ENCODE measurements around the gene SBF2. TPM values are rescaled to one million over a fixed set of nuclear protein-coding genes. Genes with fewer than 3 reads are reported as not detected.

The SBF2 gene
- total and polyA plus RNA-seq, 9 of the 15 experiments (the other 6 are each of a cell fraction or from before 2014, with no cell fraction given), result 0.80 to 9.5 (median 5.0) TPM

DNA sequence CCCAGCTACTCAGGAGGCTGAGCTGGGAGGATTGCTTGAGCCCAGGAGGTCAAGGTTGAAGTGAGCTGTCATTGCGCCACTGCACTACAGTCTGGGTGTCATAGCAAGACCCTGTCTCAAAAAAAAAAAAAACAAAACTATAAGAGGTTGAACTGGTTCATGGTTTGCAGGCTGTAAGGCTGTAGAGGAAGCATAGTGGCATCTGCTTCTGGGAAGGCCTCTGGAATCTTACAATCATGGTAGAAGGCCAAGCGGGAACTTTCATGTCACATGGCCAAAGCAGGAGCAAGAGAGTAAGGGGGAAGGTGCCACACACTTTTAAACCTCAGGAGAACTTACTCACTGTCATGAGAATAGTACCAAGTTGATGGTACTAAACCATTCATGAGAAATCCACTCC, 520.5 kb downstream of the SBF2 start:
- H3K9me1 ChIP-seq (ENCODE audit: control insufficient read depth, insufficient read depth, low read length), result no peaks in the 10 kb centered on the region
- H3K27me3 ChIP-seq (ENCODE audit: control insufficient read depth in 2 of 2, insufficient read depth in 2 of 2, low read length in 2 of 2), result peaks cover 0 to 6% of the 10 kb centered on the region in 2 experiments; a peak in 2 of 5 replicates
- ChIA-PET CTCF (ENCODE audit: low intra/inter-chr PET ratio) (no interaction called here), POLR2A (no interaction called here)
- no peak overlapping the region for H3K4me2 ChIP-seq (ENCODE audit: insufficient read depth, low read length)
- no peak overlapping the region for H3K4me3 ChIP-seq
- no peaks in the 10 kb centered on the region for H3K9me3 ChIP-seq (replicated peaks; ENCODE audit: control insufficient read depth, insufficient read depth, low read depth, low read length)
- H3K4me1 ChIP-seq (replicated peaks in 1 of 2; ENCODE audit: control insufficient read depth in 2 of 2, insufficient read depth in 2 of 2, low read length in 2 of 2), result no peaks in the 10 kb centered on the region
- DNase-seq (ENCODE audit: extremely low read depth in 1 of 4, low spot score in 3 of 4), result no peak
- no peak for ATAC-seq
- no peaks in the 10 kb centered on the region for H3K36me3 ChIP-seq (ENCODE audit: control insufficient read depth, insufficient read depth, low read length)
- intact Hi-C loops (cut with micrococcal nuclease) (no loop called here), in situ Hi-C loops (cut with MboI) (no loop called here)
- no peak overlapping the region for H2AFZ ChIP-seq (ENCODE audit: low read depth, low read length)
- H4K20me1 ChIP-seq (replicated peaks; ENCODE audit: control insufficient read depth, insufficient read depth, low read length), result no peaks in the 10 kb centered on the region; the same call in 1 of the 2 replicates
- no peaks in the 10 kb centered on the region for H3K79me2 ChIP-seq (ENCODE audit: control insufficient read depth, insufficient read depth, low read length)
- FAIRE-seq, result no peak
- 41% methylated on average over 2 of the region's 2 CpGs for WGBS (ENCODE audit: insufficient coverage, low coverage, missing lambda C conversion rate)
- H3K27ac ChIP-seq (ENCODE audit: extremely low read depth, low read depth, low read length), result no peak overlapping the region
- no peak overlapping the region for H3K9ac ChIP-seq (ENCODE audit: insufficient read depth in 1 of 2, low read depth in 2 of 2, low read length in 2 of 2)
- BruUV-seq (replicated peaks), result no TSS peak
- TF ChIP-seq YY1 (IDR thresholded peaks at IDR 0.05; ENCODE audit: borderline replicate concordance in 1 of 3, control insufficient read depth in 1 of 3, extremely low read depth in 1 of 3, insufficient read depth in 3 of 3, insufficient read length in 1 of 3, insufficient replicate concordance in 2 of 3, low read depth in 1 of 3, low read length in 2 of 3), result no peak
- no peak for TF ChIP-seq ATF7 (IDR thresholded peaks at IDR 0.05)
- TF ChIP-seq, protein P1, sequence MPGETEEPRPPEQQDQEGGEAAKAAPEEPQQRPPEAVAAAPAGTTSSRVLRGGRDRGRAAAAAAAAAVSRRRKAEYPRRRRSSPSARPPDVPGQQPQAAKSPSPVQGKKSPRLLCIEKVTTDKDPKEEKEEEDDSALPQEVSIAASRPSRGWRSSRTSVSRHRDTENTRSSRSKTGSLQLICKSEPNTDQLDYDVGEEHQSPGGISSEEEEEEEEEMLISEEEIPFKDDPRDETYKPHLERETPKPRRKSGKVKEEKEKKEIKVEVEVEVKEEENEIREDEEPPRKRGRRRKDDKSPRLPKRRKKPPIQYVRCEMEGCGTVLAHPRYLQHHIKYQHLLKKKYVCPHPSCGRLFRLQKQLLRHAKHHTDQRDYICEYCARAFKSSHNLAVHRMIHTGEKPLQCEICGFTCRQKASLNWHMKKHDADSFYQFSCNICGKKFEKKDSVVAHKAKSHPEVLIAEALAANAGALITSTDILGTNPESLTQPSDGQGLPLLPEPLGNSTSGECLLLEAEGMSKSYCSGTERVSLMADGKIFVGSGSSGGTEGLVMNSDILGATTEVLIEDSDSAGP (CRISPR knock-in tag; IDR thresholded peaks at IDR 0.05), result no peak
- TF ChIP-seq EP300 (IDR thresholded peaks at IDR 0.05; ENCODE audit: low read length), result no peak
- no peak for TF ChIP-seq CBFA2T3 (IDR thresholded peaks at IDR 0.05)
- TF ChIP-seq CC2D1A (IDR thresholded peaks at IDR 0.05), result no peak
- no peak for TF ChIP-seq ZNF165 (CRISPR knock-in tag; IDR thresholded peaks at IDR 0.05; ENCODE audit: borderline replicate concordance)
- TF ChIP-seq NCOA2 (IDR thresholded peaks at IDR 0.05; ENCODE audit: partially characterized antibody in 2 of 2), result no peak
- TF ChIP-seq TAF1 (IDR thresholded peaks at IDR 0.05; ENCODE audit: control insufficient read depth, extremely low read depth, insufficient read depth, low read length, severe bottlenecking), result no peak
- no peak for TF ChIP-seq ZNF76 (CRISPR knock-in tag; IDR thresholded peaks at IDR 0.05; ENCODE audit: borderline replicate concordance)
- TF ChIP-seq DDX20 (tag; IDR thresholded peaks at IDR 0.05; ENCODE audit: low read depth), result no peak
- TF ChIP-seq HEY1 (CRISPR knock-in tag; IDR thresholded peaks at IDR 0.05; ENCODE audit: borderline replicate concordance), result no peak
- TF ChIP-seq BRD4 (IDR thresholded peaks at IDR 0.05), result no peak
- TF ChIP-seq, protein P2, sequence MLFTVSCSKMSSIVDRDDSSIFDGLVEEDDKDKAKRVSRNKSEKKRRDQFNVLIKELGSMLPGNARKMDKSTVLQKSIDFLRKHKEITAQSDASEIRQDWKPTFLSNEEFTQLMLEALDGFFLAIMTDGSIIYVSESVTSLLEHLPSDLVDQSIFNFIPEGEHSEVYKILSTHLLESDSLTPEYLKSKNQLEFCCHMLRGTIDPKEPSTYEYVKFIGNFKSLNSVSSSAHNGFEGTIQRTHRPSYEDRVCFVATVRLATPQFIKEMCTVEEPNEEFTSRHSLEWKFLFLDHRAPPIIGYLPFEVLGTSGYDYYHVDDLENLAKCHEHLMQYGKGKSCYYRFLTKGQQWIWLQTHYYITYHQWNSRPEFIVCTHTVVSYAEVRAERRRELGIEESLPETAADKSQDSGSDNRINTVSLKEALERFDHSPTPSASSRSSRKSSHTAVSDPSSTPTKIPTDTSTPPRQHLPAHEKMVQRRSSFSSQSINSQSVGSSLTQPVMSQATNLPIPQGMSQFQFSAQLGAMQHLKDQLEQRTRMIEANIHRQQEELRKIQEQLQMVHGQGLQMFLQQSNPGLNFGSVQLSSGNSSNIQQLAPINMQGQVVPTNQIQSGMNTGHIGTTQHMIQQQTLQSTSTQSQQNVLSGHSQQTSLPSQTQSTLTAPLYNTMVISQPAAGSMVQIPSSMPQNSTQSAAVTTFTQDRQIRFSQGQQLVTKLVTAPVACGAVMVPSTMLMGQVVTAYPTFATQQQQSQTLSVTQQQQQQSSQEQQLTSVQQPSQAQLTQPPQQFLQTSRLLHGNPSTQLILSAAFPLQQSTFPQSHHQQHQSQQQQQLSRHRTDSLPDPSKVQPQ (CRISPR knock-in tag; IDR thresholded peaks at IDR 0.05; ENCODE audit: borderline replicate concordance), result no peak
- no peak for TF ChIP-seq ZNF24 (IDR thresholded peaks at IDR 0.05)
